ENCODE data around the gene IL23A. TPM values are rescaled to one million over a fixed set of nuclear protein-coding genes. Genes with fewer than 3 reads are reported as not detected.

The IL23A gene
- total RNA-seq, 1 experiment from 2014 or later, result 0.41 TPM

DNA sequence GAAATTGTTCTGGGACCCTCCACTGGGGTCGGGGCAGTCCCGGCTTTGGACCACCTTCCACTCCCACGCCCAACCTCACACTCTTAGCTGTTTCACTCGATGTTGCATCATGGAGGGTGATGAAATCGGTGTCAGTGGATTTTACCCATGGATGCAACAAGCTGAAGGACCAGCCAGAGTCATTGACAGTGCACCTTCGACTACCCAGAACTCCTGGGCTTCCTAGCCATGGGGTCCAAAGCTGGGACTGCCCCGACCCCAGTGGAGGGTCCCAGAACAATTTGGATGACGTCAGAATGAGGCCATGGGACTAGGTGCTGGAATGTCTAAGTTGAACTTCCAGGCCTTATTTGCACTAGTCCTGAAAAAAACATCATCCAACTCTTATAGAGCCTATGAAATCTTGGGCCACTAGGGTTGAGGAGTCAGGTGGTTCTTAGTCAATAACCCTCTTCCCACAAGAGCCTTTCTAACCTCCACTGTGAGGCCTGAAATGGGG lies 882 bp upstream of the IL23A start:
- no TSS peak for BruUV-seq (replicated peaks)
- ChIA-PET POLR2A (no interaction called here), CTCF (no interaction called here)
- ATAC-seq (no peak), DNase-seq (ENCODE audit: low read depth, low spot score) (no peak)
- Histone ChIP-seq H3K36me3 (ENCODE audit: control insufficient read depth, insufficient read depth, low read length) (peaks cover 3% of the 10 kb centered on the region; the same call in 1 of the 2 replicates), H3K9me3 (ENCODE audit: control insufficient read depth, insufficient read depth, low read depth, low read length) (no peaks in the 10 kb centered on the region), H3K4me3 (ENCODE audit: low read depth in 2 of 2, low read length in 2 of 2) (no peak overlapping the region), H3K4me1 (ENCODE audit: control insufficient read depth, insufficient read depth, low read length) (peaks cover 11% of the 10 kb centered on the region; the same call in 1 of the 2 replicates), H3K27me3 (ENCODE audit: control insufficient read depth, insufficient read depth, low read length) (no peaks in the 10 kb centered on the region), H3K27ac (ENCODE audit: low read length) (no peak overlapping the region)
- in situ Hi-C loops (cut with HindIII; ENCODE audit: low pct_unique_long_range_greater_than_20kb, low sequenced_read_pairs), result no loop called here
- TF ChIP-seq, protein P1, sequence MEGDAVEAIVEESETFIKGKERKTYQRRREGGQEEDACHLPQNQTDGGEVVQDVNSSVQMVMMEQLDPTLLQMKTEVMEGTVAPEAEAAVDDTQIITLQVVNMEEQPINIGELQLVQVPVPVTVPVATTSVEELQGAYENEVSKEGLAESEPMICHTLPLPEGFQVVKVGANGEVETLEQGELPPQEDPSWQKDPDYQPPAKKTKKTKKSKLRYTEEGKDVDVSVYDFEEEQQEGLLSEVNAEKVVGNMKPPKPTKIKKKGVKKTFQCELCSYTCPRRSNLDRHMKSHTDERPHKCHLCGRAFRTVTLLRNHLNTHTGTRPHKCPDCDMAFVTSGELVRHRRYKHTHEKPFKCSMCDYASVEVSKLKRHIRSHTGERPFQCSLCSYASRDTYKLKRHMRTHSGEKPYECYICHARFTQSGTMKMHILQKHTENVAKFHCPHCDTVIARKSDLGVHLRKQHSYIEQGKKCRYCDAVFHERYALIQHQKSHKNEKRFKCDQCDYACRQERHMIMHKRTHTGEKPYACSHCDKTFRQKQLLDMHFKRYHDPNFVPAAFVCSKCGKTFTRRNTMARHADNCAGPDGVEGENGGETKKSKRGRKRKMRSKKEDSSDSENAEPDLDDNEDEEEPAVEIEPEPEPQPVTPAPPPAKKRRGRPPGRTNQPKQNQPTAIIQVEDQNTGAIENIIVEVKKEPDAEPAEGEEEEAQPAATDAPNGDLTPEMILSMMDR (IDR thresholded peaks at IDR 0.05), result no peak
- no peak for TF ChIP-seq SIN3A (IDR thresholded peaks at IDR 0.05; ENCODE audit: borderline replicate concordance, insufficient read depth, low read depth, low read length)
- intact Hi-C loops (cut with micrococcal nuclease; ENCODE audit: unreplicated experiment), result no loop called here

DNA sequence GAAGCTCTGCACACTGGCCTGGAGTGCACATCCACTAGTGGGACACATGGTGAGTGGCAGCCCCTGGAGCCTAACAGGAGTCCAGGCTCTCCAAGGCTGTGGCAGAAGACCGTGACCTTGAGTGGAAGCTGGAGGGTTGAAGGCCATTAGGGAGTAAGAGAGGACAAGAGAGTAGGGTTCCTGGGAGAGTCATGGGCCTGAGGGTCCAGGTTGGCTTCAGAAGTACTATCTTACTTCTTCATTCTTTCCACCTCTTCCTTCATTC lies 406 bp downstream of the IL23A start:
- ChIA-PET POLR2A (no interaction called here), CTCF (no interaction called here)
- Histone ChIP-seq H3K36me3 (ENCODE audit: control insufficient read depth, insufficient read depth, low read length) (peaks cover 3% of the 10 kb centered on the region; the same call in 1 of the 2 replicates), H3K4me1 (ENCODE audit: control insufficient read depth, insufficient read depth, low read length) (peaks cover 6% of the 10 kb centered on the region; the same call in 1 of the 2 replicates), H3K27me3 (ENCODE audit: control insufficient read depth, insufficient read depth, low read length) (no peaks in the 10 kb centered on the region), H3K4me3 (ENCODE audit: low read depth in 2 of 2, low read length in 2 of 2) (no peak overlapping the region), H3K9me3 (ENCODE audit: control insufficient read depth, insufficient read depth, low read depth, low read length) (no peaks in the 10 kb centered on the region), H3K27ac (ENCODE audit: low read length) (no peak overlapping the region)
- no peak for DNase-seq (ENCODE audit: low read depth, low spot score)
- intact Hi-C loops (cut with micrococcal nuclease; ENCODE audit: unreplicated experiment), result no loop called here
- TF ChIP-seq, protein P2, sequence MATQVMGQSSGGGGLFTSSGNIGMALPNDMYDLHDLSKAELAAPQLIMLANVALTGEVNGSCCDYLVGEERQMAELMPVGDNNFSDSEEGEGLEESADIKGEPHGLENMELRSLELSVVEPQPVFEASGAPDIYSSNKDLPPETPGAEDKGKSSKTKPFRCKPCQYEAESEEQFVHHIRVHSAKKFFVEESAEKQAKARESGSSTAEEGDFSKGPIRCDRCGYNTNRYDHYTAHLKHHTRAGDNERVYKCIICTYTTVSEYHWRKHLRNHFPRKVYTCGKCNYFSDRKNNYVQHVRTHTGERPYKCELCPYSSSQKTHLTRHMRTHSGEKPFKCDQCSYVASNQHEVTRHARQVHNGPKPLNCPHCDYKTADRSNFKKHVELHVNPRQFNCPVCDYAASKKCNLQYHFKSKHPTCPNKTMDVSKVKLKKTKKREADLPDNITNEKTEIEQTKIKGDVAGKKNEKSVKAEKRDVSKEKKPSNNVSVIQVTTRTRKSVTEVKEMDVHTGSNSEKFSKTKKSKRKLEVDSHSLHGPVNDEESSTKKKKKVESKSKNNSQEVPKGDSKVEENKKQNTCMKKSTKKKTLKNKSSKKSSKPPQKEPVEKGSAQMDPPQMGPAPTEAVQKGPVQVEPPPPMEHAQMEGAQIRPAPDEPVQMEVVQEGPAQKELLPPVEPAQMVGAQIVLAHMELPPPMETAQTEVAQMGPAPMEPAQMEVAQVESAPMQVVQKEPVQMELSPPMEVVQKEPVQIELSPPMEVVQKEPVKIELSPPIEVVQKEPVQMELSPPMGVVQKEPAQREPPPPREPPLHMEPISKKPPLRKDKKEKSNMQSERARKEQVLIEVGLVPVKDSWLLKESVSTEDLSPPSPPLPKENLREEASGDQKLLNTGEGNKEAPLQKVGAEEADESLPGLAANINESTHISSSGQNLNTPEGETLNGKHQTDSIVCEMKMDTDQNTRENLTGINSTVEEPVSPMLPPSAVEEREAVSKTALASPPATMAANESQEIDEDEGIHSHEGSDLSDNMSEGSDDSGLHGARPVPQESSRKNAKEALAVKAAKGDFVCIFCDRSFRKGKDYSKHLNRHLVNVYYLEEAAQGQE (IDR thresholded peaks at IDR 0.05; ENCODE audit: insufficient read depth in 1 of 2, low read depth in 2 of 2, low read length in 1 of 2), result no peak
- TF ChIP-seq TCF7L2 (IDR thresholded peaks at IDR 0.05; ENCODE audit: low read depth, low read length), result no peak
- no peak for TF ChIP-seq POLR2AphosphoS5 (IDR thresholded peaks at IDR 0.05; ENCODE audit: low read depth, low read length)
- no peak for TF ChIP-seq SIN3A (IDR thresholded peaks at IDR 0.05; ENCODE audit: borderline replicate concordance, insufficient read depth, low read depth, low read length)
- TF ChIP-seq, protein P1 (IDR thresholded peaks at IDR 0.05), result no peak
- in situ Hi-C loops (cut with HindIII; ENCODE audit: low pct_unique_long_range_greater_than_20kb, low sequenced_read_pairs), result no loop called here
- ATAC-seq, result no peak
- BruUV-seq (replicated peaks), result no TSS peak
